K562 (cell line): ENCODE measurements around the gene PPM1N. TPM values are rescaled to one million over a fixed set of nuclear protein-coding genes. Genes with fewer than 3 reads are reported as not detected.
A peak's percentile ranks its signal among the peaks of the same experiment; 100 is the strongest.

Experiments used
- ATF1 ChIP-seq, 2 experiments: fragments of 450-650 bp in 1 of 2; IDR thresholded peaks; 2 replicates each; pipeline ENCODE4 v1.6.1; 2016; ENCODE audit warnings: missing compliant biosample characterization in 1 of 2, missing genetic modification characterization in 1 of 2
- CEBPB ChIP-seq: fragments of 450-650 bp; IDR thresholded peaks from 2 replicates; pipeline ENCODE4 v1.6.1; 2016; ENCODE audit warnings: missing genetic modification characterization, missing compliant biosample characterization
- DNMT1 ChIP-seq: fragments of 450-650 bp; IDR thresholded peaks from 2 replicates; pipeline ENCODE4 v1.6.1; 2016; ENCODE audit warnings: antibody characterized with exemption, mild to moderate bottlenecking
- ETV6 ChIP-seq, 3 experiments: fragments of 150-350 bp in 1 of 3; sonication (generic) in 1 of 3; formaldehyde crosslinking in 1 of 3; IDR thresholded peaks; 2 replicates each; pipeline versions ENCODE4 v1.6.1 to v1.8.0; 2014 to 2022; ENCODE audit warnings: borderline replicate concordance in 2 of 3, low read depth in 2 of 3, antibody characterized with exemption in 1 of 3, low read length in 1 of 3, mild to moderate bottlenecking in 1 of 3, missing genetic modification reagents in 1 of 3
- GMEB1 ChIP-seq: fragments of 250-450 bp; sonication (Bioruptor Pico); IDR thresholded peaks from 2 replicates; pipeline ENCODE4 v1.4.0; 2020; ENCODE audit warnings: mild to moderate bottlenecking
- GTF2E2 ChIP-seq: fragments of 200-800 bp; sonication (Bioruptor generic); IDR thresholded peaks from 2 replicates; pipeline ENCODE4 v1.6.1; 2016; ENCODE audit warnings: missing genetic modification characterization, missing compliant biosample characterization
- HDAC6 ChIP-seq: IDR thresholded peaks from 2 replicates; pipeline ENCODE4 v1.6.1; 2012; ENCODE audit warnings: low read depth, mild to moderate bottlenecking, control low read depth, inconsistent platforms, low read length, moderate library complexity
- MAFK ChIP-seq: IDR thresholded peaks from 2 replicates; pipeline ENCODE4 v1.6.1; 2011; ENCODE audit warnings: low read length, improper control_type of control experiment
- MAZ ChIP-seq, 2 experiments: fragments of 450-650 bp in 1 of 2; sonication (generic) in 1 of 2; formaldehyde crosslinking; IDR thresholded peaks in 1 of 2; conservative IDR thresholded peaks in 1 of 2; 2 replicates each; pipeline versions ENCODE4 v1.4.0 to v1.5.0; 2020; ENCODE audit warnings: mild to moderate bottlenecking in 1 of 2, missing genetic modification reagents in 1 of 2
- MXI1 ChIP-seq: IDR thresholded peaks from 2 replicates; pipeline ENCODE4 v1.6.1; 2011; ENCODE audit warnings: low read depth, mild to moderate bottlenecking, improper control_type of control experiment, low read length
- PKNOX1 ChIP-seq: fragments of 450-650 bp; IDR thresholded peaks from 2 replicates; pipeline ENCODE4 v1.6.1; 2016
- POU5F1 ChIP-seq: fragments of 150-350 bp; IDR thresholded peaks from 2 replicates; pipeline ENCODE4 v1.6.1; 2014; ENCODE audit warnings: borderline replicate concordance, low read length, low read depth, mild to moderate bottlenecking; ENCODE audit not compliant: partially characterized antibody
- RB1 ChIP-seq: fragments of 450-650 bp; IDR thresholded peaks from 2 replicates; pipeline ENCODE4 v1.6.1; 2017; ENCODE audit warnings: low read depth, mild to moderate bottlenecking
- RFX1 ChIP-seq: fragments of 450-650 bp; IDR thresholded peaks from 2 replicates; pipeline ENCODE4 v1.6.1; 2016; ENCODE audit warnings: mild to moderate bottlenecking, moderate library complexity
- STAT5B ChIP-seq: fragments of 250-450 bp; sonication (Bioruptor Pico); IDR thresholded peaks from 2 replicates; pipeline ENCODE4 v1.8.0; 2021; ENCODE audit warnings: mild to moderate bottlenecking, inconsistent platforms
- TBL1XR1 ChIP-seq, 2 experiments: IDR thresholded peaks; 2 replicates each; pipeline ENCODE4 v1.6.1; 2012; ENCODE audit warnings: improper control_type of control experiment in 2 of 2, low read length in 2 of 2, mild to moderate bottlenecking in 1 of 2
- ZBTB11 ChIP-seq, 3 experiments: fragments of 200-800 bp in 1 of 3; fragments of 250-450 bp in 1 of 3; fragments of 450-650 bp in 1 of 3; sonication (Bioruptor Pico) in 1 of 3; sonication (Bioruptor generic) in 1 of 3; formaldehyde crosslinking in 1 of 3; IDR thresholded peaks; 2 replicates each; pipeline versions ENCODE4 v1.6.1 to v1.8.0; 2016 to 2022; ENCODE audit warnings: mild to moderate bottlenecking in 2 of 3, missing genetic modification characterization in 2 of 3, missing compliant biosample characterization in 1 of 3, moderate library complexity in 1 of 3
- ZFP36 ChIP-seq: fragments of 150-350 bp; IDR thresholded peaks from 2 replicates; pipeline ENCODE4 v1.6.1; 2018; ENCODE audit warnings: low read length, low read depth; ENCODE audit not compliant: partially characterized antibody
- ZNF253 ChIP-seq: fragments of 250-450 bp; sonication (Bioruptor Pico); conservative IDR thresholded peaks from 2 replicates; pipeline ENCODE4 v1.6.1; 2021; ENCODE audit warnings: mild to moderate bottlenecking
- ZNF696 ChIP-seq: fragments of 250-450 bp; sonication (Bioruptor Pico); conservative IDR thresholded peaks from 2 replicates; pipeline ENCODE4 v1.4.0; 2020; ENCODE audit warnings: mild to moderate bottlenecking, moderate library complexity
- polyA plus RNA-seq, 8 experiments: library from polyadenylated mRNA; depleted of rRNA in 4 of 8; stranded (reverse) in 5 of 8; unstranded in 3 of 8; fragments of >200 nt; fragmentation: Nextera tagmentation in 2 of 8; fragmentation: Illumina TruSeq in 1 of 8; extraction: Ambion mirVana in 2 of 8; extraction: Trizol in 1 of 8; gene quantifications; 2 replicates each; pipeline versions ENCODE4 v1.2.1 to v1.2.3, GENCODE V29; 2011 to 2014; ENCODE audit warnings: inconsistent platforms in 1 of 8, missing spikeins in 1 of 8
- total RNA-seq, 7 experiments: library from RNA; depleted of rRNA in 6 of 7; stranded (reverse); fragments of >200 nt in 6 of 7; fragmentation: Illumina TruSeq in 2 of 7; extraction: Trizol in 2 of 7; gene quantifications; 2 replicates each; pipeline versions ENCODE4 v1.2.1 to v1.2.3, GENCODE V29; 2011 to 2021; ENCODE audit warnings: low replicate concordance in 1 of 7

Gene PPM1N
- total and polyA plus RNA-seq, 9 of the 15 experiments (the other 6 are each of a cell fraction or from before 2014, with no cell fraction given), result 4.5 to 15.6 (median 8.7) TPM

GRCh38 chr19:45467456-45468158 lies 30.6 kb upstream of the PPM1N start, which contains the start of gene FOSB (continued):
- TF ChIP-seq MXI1 (peak; percentile 51; the same call in 1 of the 2 replicates), DNMT1 (no peak), ATF1 (CRISPR knock-in tag; IDR thresholded peaks at IDR 0.05) (peak; percentile 50), ATF1 (tag; IDR thresholded peaks at IDR 0.05) (peak; percentile 99), MAFK (no peak), ZNF253 (CRISPR knock-in tag) (no peak), ZFP36 (peak; percentile 76), GMEB1 (CRISPR knock-in tag) (peak; percentile 58; the same call in 1 of the 2 replicates), PKNOX1 (no peak), STAT5B (no peak), ZBTB11 (CRISPR knock-in tag; IDR thresholded peaks at IDR 0.05) (0 out of 6 replicates have a peak, but pooled peaks of 1 of the 3 experiments have one; percentile 46), CEBPB (tag) (peak; percentile 82), MAZ (CRISPR knock-in tag; conservative IDR thresholded peaks at IDR 0.05 in 1 of 2, IDR thresholded peaks at IDR 0.05 in 1 of 2) (peak; percentile 30 to 81; a peak in 2 of 4 replicates), POU5F1 (no peak), RFX1 (peak; percentile 77), HDAC6 (no peak), TBL1XR1 (IDR thresholded peaks at IDR 0.05; ENCODE audit: low read length in 2 of 2) (peak in 1 of 2 experiments; percentile 81; a peak in 1 of 4 replicates), ETV6 (IDR thresholded peaks at IDR 0.05; ENCODE audit: borderline replicate concordance in 1 of 2, low read depth in 2 of 2, low read length in 1 of 2) (no peak), ETV6 (CRISPR knock-in tag; IDR thresholded peaks at IDR 0.05; ENCODE audit: borderline replicate concordance) (no peak), ZNF696 (CRISPR knock-in tag) (no peak), RB1 (peak; percentile 75), GTF2E2 (tag) (no peak; the same call in 1 of the 2 replicates)
